ENCODE measurements around the gene OGG1.

OGG1 gene

GRCh38 chr3:9787714-9788113, 38.0 kb downstream of the OGG1 start:
- Histone ChIP-seq H3K36me3 (no peaks in the 10 kb centered on the region), H3K4me1 (peaks cover 3% of the 10 kb centered on the region; the same call in 1 of the 2 replicates), H3K27me3 (no peaks in the 10 kb centered on the region), H3K9me3 (no peaks in the 10 kb centered on the region), H3K4me3 (ENCODE audit: low read depth, low read length) (no peak overlapping the region)
- no peak for TF ChIP-seq CTCF (IDR thresholded peaks at IDR 0.05; ENCODE audit: low read depth, low read length)
- no peak for DNase-seq

GRCh38 chr3:9791127-9791526, 41.4 kb downstream of the OGG1 start:
- no peak overlapping the region for H3K4me3 ChIP-seq (ENCODE audit: low read depth, low read length)
- no peak for DNase-seq
- no peaks in the 10 kb centered on the region for H3K27me3 ChIP-seq
- no peak for TF ChIP-seq CTCF (IDR thresholded peaks at IDR 0.05; ENCODE audit: low read depth, low read length)
- H3K9me3 ChIP-seq: no peaks in the 10 kb centered on the region
- no peaks in the 10 kb centered on the region for H3K4me1 ChIP-seq
- no peaks in the 10 kb centered on the region for H3K36me3 ChIP-seq

GRCh38 chr3:9791790-9792404, 42.1 kb downstream of the OGG1 start:
- no peaks in the 10 kb centered on the region for H3K36me3 ChIP-seq
- no peaks in the 10 kb centered on the region for H3K4me1 ChIP-seq
- no peak for DNase-seq
- no peak for TF ChIP-seq CTCF (IDR thresholded peaks at IDR 0.05; ENCODE audit: low read depth, low read length)
- H3K4me3 ChIP-seq (ENCODE audit: low read depth, low read length): peak overlapping the region; percentile 75
- H3K27me3 ChIP-seq: no peaks in the 10 kb centered on the region
- no peaks in the 10 kb centered on the region for H3K9me3 ChIP-seq

GRCh38 chr3:9792405-9793160, 42.8 kb downstream of the OGG1 start, which contains the start of the genes ARPC4 and TADA3:
TSS of gene ARPC4 (plus strand) at chr3:9793082. CDS start at chr3:9793122, 40 bp downstream.
TSS of gene TADA3 (minus strand) at chr3:9792473. CDS start at chr3:9791466, 1,007 bp downstream.
- Histone ChIP-seq H3K9me3 (no peaks in the 10 kb centered on the region), H3K36me3 (no peaks in the 10 kb centered on the region; the same call in 1 of the 2 replicates), H3K4me3 (ENCODE audit: low read depth, low read length) (peak within 1 kb of the TSS; percentile 75), H3K27me3 (no peaks in the 10 kb centered on the region), H3K4me1 (no peaks in the 10 kb centered on the region)
- DNase-seq: peak; percentile 85
- no peak for TF ChIP-seq CTCF (IDR thresholded peaks at IDR 0.05; ENCODE audit: low read depth, low read length)

- H3K27me3 ChIP-seq: no peaks in the 10 kb centered on the region
- H3K4me3 ChIP-seq (ENCODE audit: low read depth, low read length): peak overlapping the region; percentile 75
- DNase-seq: no peak
- H3K36me3 ChIP-seq: no peaks in the 10 kb centered on the region; the same call in 1 of the 2 replicates
- no peaks in the 10 kb centered on the region for H3K4me1 ChIP-seq
- no peak for TF ChIP-seq CTCF (IDR thresholded peaks at IDR 0.05; ENCODE audit: low read depth, low read length)
- no peaks in the 10 kb centered on the region for H3K9me3 ChIP-seq
These were observed 43.5 kb downstream of the OGG1 start for GRCh38 chr3:9793161-9793781.

Measured in BE2C (cell line).